K562 (cell line): ENCODE data around the gene NFE2. TPM values are rescaled to one million over a fixed set of nuclear protein-coding genes. Genes with fewer than 3 reads are reported as not detected.
A peak's percentile ranks its signal among the peaks of the same experiment; 100 is the strongest.

ENCODE experiments used
- E2F3 ChIP-seq: fragments of 250-450 bp; sonication (Bioruptor Pico); IDR thresholded peaks from 2 replicates; pipeline ENCODE4 v1.4.0; 2020; ENCODE audit warnings: mild to moderate bottlenecking
- EZH2 ChIP-seq: IDR thresholded peaks from 2 replicates; pipeline ENCODE4 v1.6.1; 2012; ENCODE audit warnings: low read depth, mild to moderate bottlenecking, inconsistent platforms, low read length, borderline replicate concordance
- FOXP1 ChIP-seq: sonication (generic); formaldehyde crosslinking; IDR thresholded peaks from 2 replicates; pipeline ENCODE4 v1.8.0; 2022; ENCODE audit warnings: mild to moderate bottlenecking, missing genetic modification reagents
- HDAC2 ChIP-seq: fragments of 450-650 bp; IDR thresholded peaks from 2 replicates; pipeline ENCODE4 v1.6.1; 2016; ENCODE audit warnings: mild to moderate bottlenecking
- JUND ChIP-seq, 2 experiments: IDR thresholded peaks; 2 replicates in 1 of 2; 3 replicates in 1 of 2; pipeline ENCODE4 v1.6.1; 2011; ENCODE audit warnings: borderline replicate concordance in 2 of 2, low read depth in 2 of 2, low read length in 2 of 2, improper control_type of control experiment in 1 of 2, missing biosample characterization in 1 of 2, missing genetic modification characterization in 1 of 2, missing genetic modification reagents in 1 of 2
- MED1 ChIP-seq: sonication (generic); formaldehyde crosslinking; IDR thresholded peaks from 2 replicates; pipeline ENCODE4 v1.8.1; 2023; ENCODE audit warnings: missing genetic modification reagents, borderline replicate concordance
- MYNN ChIP-seq, 2 experiments: sonication (generic); formaldehyde crosslinking in 1 of 2; IDR thresholded peaks; 2 replicates each; pipeline versions ENCODE4 v1.5.0 to v1.6.1; 2016 to 2020; ENCODE audit warnings: antibody characterized with exemption in 1 of 2, missing genetic modification reagents in 1 of 2
- NCOA1 ChIP-seq: fragments of 450-650 bp; IDR thresholded peaks from 2 replicates; pipeline ENCODE4 v1.6.1; 2016; ENCODE audit warnings: low read depth
- NFRKB ChIP-seq: fragments of 450-650 bp; IDR thresholded peaks from 2 replicates; pipeline ENCODE4 v1.6.1; 2016; ENCODE audit warnings: low read depth
- NR3C1 ChIP-seq: sonication (generic); formaldehyde crosslinking; IDR thresholded peaks from 2 replicates; pipeline ENCODE4 v1.8.1; 2022; ENCODE audit warnings: missing genetic modification reagents
- PHB2 ChIP-seq: fragments of 450-650 bp; IDR thresholded peaks from 2 replicates; pipeline ENCODE4 v1.6.1; 2017; ENCODE audit warnings: low read depth
- PTTG1 ChIP-seq: fragments of 450-650 bp; IDR thresholded peaks from 2 replicates; pipeline ENCODE4 v1.6.1; 2016; ENCODE audit warnings: low read depth, mild to moderate bottlenecking, missing genetic modification characterization, missing compliant biosample characterization
- RBFOX2 ChIP-seq: fragments of 200-400 bp; formaldehyde crosslinking; IDR thresholded peaks from 2 replicates; pipeline ENCODE4 v1.6.1; 2017; ENCODE audit warnings: low read depth, mild to moderate bottlenecking, low read length, moderate library complexity
- RBM17 ChIP-seq: fragments of 200-400 bp; formaldehyde crosslinking; IDR thresholded peaks from 2 replicates; pipeline ENCODE4 v1.6.1; 2017; ENCODE audit warnings: low read depth, mild to moderate bottlenecking, low read length, borderline replicate concordance
- SMAD2 ChIP-seq: fragments of 150-350 bp; IDR thresholded peaks from 2 replicates; pipeline ENCODE4 v1.6.1; 2014; ENCODE audit warnings: low read depth, mild to moderate bottlenecking, low read length
- SMARCE1 ChIP-seq: fragments of 450-650 bp; IDR thresholded peaks from 2 replicates; pipeline ENCODE4 v1.7.1; 2016; ENCODE audit warnings: mild to moderate bottlenecking
- TEAD4 ChIP-seq, 2 experiments: sonication (generic) in 1 of 2; formaldehyde crosslinking in 1 of 2; IDR thresholded peaks; 2 replicates each; pipeline versions ENCODE4 v1.6.1 to v1.8.0; 2012 to 2022; ENCODE audit warnings: borderline replicate concordance in 1 of 2, inconsistent platforms in 1 of 2, low read length in 1 of 2, mild to moderate bottlenecking in 1 of 2, missing genetic modification reagents in 1 of 2
- ZBTB34 ChIP-seq: fragments of 250-450 bp; sonication (Bioruptor Pico); IDR thresholded peaks from 2 replicates; pipeline ENCODE4 v1.8.0; 2021; ENCODE audit warnings: mild to moderate bottlenecking, moderate library complexity
- ZFP1 ChIP-seq: fragments of 450-650 bp; formaldehyde crosslinking; IDR thresholded peaks from 2 replicates; pipeline ENCODE4 v1.4.0; 2020; ENCODE audit warnings: mild to moderate bottlenecking, mixed read lengths
- ZNF175 ChIP-seq: fragments of 200-800 bp; sonication (Bioruptor generic); IDR thresholded peaks from 2 replicates; pipeline ENCODE4 v1.6.1; 2016; ENCODE audit warnings: low read depth, mild to moderate bottlenecking, missing genetic modification characterization, missing compliant biosample characterization
- ZNF280A ChIP-seq: fragments of 450-650 bp; IDR thresholded peaks from 2 replicates; pipeline ENCODE4 v1.6.1; 2018; ENCODE audit warnings: mild to moderate bottlenecking, low read depth; ENCODE audit not compliant: partially characterized antibody
- ZNF583 ChIP-seq: fragments of 250-450 bp; sonication (Bioruptor Pico); IDR thresholded peaks from 2 replicates; pipeline ENCODE4 v1.4.0; 2020
- polyA plus RNA-seq, 8 experiments: library from polyadenylated mRNA; depleted of rRNA in 4 of 8; stranded (reverse) in 5 of 8; unstranded in 3 of 8; fragments of >200 nt; fragmentation: Nextera tagmentation in 2 of 8; fragmentation: Illumina TruSeq in 1 of 8; extraction: Ambion mirVana in 2 of 8; extraction: Trizol in 1 of 8; gene quantifications; 2 replicates each; pipeline versions ENCODE4 v1.2.1 to v1.2.3, GENCODE V29; 2011 to 2014; ENCODE audit warnings: inconsistent platforms in 1 of 8, missing spikeins in 1 of 8
- total RNA-seq, 7 experiments: library from RNA; depleted of rRNA in 6 of 7; stranded (reverse); fragments of >200 nt in 6 of 7; fragmentation: Illumina TruSeq in 2 of 7; extraction: Trizol in 2 of 7; gene quantifications; 2 replicates each; pipeline versions ENCODE4 v1.2.1 to v1.2.3, GENCODE V29; 2011 to 2021; ENCODE audit warnings: low replicate concordance in 1 of 7
- TF ChIP-seq, protein P1 (sequence below): fragments of 450-650 bp; IDR thresholded peaks from 2 replicates; pipeline ENCODE4 v1.6.1; 2017; ENCODE audit warnings: mild to moderate bottlenecking, moderate library complexity

NFE2 gene
- total and polyA plus RNA-seq, 9 of the 15 experiments (the other 6 are each of a cell fraction or from before 2014, with no cell fraction given), result 12.3 to 282 (median 208) TPM

GRCh38 chr12:54280468-54281260, 20.2 kb downstream of the NFE2 start, which contains the start of gene HNRNPA1 (continued):
- TF ChIP-seq ZNF280A, result no peak
- TF ChIP-seq NR3C1 (CRISPR knock-in tag), result no peak
- TF ChIP-seq JUND (IDR thresholded peaks at IDR 0.05; ENCODE audit: borderline replicate concordance, low read depth, low read length), result peak; percentile 10; the same call in 1 of the 2 replicates
- TF ChIP-seq JUND (tag; IDR thresholded peaks at IDR 0.05; ENCODE audit: borderline replicate concordance, low read depth, low read length), result no peak; the same call in 2 of the 3 replicates
- TF ChIP-seq E2F3 (CRISPR knock-in tag), result no peak; the same call in 1 of the 2 replicates
- TF ChIP-seq SMARCE1, result peak; percentile 31
- TF ChIP-seq ZBTB34, result no peak
- no peak for TF ChIP-seq SMAD2
- TF ChIP-seq MED1 (CRISPR knock-in tag), result no peak
- peak; percentile 99 for TF ChIP-seq NFRKB
- no peak for TF ChIP-seq ZNF175 (CRISPR knock-in tag)
- peak; percentile 2; the same call in 1 of the 2 replicates for TF ChIP-seq ZNF583 (CRISPR knock-in tag)
- TF ChIP-seq, protein P1, sequence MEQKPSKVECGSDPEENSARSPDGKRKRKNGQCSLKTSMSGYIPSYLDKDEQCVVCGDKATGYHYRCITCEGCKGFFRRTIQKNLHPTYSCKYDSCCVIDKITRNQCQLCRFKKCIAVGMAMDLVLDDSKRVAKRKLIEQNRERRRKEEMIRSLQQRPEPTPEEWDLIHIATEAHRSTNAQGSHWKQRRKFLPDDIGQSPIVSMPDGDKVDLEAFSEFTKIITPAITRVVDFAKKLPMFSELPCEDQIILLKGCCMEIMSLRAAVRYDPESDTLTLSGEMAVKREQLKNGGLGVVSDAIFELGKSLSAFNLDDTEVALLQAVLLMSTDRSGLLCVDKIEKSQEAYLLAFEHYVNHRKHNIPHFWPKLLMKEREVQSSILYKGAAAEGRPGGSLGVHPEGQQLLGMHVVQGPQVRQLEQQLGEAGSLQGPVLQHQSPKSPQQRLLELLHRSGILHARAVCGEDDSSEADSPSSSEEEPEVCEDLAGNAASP, result no peak
- peak; percentile 37; the same call in 1 of the 2 replicates for TF ChIP-seq FOXP1 (CRISPR knock-in tag)
- peak; percentile 94 for TF ChIP-seq RBFOX2
- TF ChIP-seq PTTG1 (tag), result no peak
- TF ChIP-seq TEAD4 (IDR thresholded peaks at IDR 0.05; ENCODE audit: low read length), result peak; percentile 31; the same call in 1 of the 2 replicates
- no peak for TF ChIP-seq TEAD4 (CRISPR knock-in tag; IDR thresholded peaks at IDR 0.05; ENCODE audit: borderline replicate concordance)
- no peak for TF ChIP-seq PHB2
- no peak for TF ChIP-seq MYNN (IDR thresholded peaks at IDR 0.05)
- no peak for TF ChIP-seq MYNN (CRISPR knock-in tag; IDR thresholded peaks at IDR 0.05)
- TF ChIP-seq NCOA1, result no peak; the same call in 1 of the 2 replicates
- TF ChIP-seq EZH2, result no peak
- TF ChIP-seq ZFP1 (CRISPR knock-in tag), result no peak
- no peak for TF ChIP-seq HDAC2
- no peak for TF ChIP-seq RBM17
